Measurements from ENCODE around the gene EPHA8.

The EPHA8 gene

DNA sequence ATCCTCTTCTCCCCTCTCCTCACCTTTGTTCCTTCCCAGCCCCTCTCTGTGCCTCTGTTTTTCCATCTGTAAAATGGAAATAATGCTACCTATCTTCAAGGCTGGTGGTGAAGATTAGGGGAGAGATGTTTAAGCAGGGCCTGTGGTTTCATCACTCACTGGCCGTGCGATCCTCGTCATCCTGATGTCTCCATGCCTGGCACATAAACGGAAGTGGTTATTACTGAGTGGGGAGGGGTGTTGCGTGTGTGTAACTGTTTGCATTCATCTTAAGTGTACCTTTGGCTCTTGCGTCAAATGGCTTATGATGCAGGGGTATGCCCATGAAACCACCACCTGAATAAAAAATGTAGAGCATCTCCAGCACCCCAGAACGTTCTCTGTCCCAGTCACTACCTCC is 56.0 kb downstream of the EPHA8 start:
- no peak for DNase-seq (ENCODE audit: low read depth)

DNA sequence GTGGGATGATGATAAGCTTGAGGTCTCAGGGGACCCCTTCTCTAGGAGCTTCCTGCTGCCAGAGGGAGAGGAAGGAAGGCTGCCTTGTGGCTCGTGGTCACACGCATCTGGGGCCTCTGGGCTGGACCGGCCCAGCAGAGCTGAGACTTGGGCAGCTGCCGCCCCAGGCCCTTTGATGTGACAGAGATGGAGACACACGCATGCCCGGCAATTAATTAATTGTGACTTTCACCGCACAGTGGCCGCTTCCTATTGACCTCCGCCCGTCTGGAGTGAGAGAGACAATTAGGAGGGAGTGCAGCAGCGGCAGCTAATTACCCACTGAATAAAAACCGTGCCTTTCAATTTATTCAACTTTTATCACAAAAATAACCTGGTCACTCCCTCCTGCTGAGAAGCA is 56.5 kb downstream of the EPHA8 start:
- DNase-seq (ENCODE audit: low read depth) = no peak

DNA sequence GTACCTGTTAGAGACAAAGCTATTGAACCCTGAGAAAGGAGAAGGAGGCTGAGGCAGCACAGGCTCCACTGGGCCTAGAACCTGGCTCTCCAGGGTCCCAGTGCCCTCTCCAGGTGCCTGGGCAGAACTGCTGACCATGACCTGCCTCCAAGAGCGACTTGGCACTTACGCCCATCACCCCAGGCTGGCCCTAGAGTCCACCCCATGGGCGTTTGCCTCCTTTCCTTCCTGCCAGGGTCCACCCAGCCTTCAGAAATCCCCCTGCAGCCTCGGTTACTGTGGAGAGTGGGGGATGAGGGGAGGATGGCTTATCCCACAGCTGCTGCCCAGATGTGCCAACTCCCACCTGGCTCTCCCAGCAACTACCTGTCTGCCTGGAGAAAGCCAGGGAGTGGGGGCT is 58.5 kb downstream of the EPHA8 start:
- no peak for DNase-seq (ENCODE audit: low read depth)

DNA sequence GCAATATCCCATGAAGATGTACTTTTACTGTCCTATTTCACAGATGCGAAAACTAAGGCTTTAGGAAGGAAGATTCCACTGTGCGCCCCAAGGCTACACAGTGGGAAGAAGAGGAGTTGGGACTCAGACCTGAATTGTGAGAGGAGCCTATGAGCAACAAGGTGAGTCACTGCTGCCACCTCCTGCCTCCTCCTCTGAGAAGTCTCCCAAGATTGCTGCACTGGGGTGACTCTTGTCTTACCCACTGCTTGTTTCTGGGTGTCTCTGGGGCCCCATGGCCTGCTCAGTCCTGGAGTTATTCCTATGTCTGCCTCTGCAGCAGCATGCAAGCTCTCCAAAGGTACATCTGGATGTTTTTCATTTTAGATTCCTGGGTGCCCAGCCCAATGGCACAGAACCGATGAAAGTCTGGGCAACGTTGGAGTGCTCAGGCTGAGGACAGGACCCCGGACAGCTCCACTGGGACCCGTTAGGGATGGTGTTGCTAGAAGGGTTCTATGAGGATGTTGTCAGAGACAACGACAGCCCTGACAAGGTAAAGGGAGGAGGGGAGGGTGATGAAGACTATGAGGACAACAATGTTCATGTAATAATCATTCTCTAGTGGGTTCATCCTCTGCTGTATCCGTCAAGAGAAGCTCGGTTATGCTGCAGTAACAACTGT is 62.1 kb downstream of the EPHA8 start:
- DNase-seq (ENCODE audit: low read depth) = no peak

DNA sequence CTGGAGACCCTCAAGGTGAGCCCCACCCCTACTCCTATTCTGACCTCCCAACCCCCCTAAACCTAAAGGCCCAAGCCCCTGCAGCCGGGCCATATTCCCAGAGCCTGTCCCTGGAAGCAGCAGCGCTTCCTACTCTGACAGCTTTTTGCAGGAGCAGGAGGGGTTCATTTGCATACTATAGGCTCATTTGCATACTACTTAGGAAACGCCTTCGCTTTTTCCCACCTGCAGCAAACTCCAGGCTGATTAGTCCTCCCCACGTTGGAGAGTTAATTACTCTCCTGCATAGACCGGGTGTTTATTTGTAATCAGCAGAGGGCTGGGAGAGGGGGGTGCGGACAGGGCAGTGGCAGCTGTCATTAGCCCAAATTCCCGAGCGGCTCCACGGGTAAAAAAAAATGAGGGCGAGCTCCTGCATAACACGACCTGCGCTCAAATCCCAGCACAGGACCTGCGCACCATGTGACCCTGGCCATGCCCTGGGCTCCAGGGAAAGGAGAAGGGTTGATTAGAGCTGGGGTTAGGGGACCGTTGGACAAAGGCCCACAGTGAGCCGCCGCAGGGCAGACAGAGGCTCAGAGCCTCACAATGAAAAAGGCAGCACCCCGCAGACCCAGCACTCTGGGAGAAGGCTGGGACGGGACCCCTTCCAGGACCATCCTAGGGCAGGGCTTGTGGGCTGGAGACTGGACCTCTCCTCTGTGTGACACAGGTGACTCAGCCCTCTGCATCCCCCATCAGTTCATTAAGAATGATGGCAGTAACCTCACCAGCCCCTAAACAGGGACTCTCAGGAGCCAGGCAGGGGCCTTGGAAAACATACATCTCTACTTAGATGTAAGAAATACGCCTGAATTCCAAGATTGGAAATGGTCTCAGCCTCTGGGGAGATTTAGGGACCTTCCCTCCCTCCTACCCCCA is 63.2 kb downstream of the EPHA8 start:
- DNase-seq (ENCODE audit: low read depth) = no peak

DNA sequence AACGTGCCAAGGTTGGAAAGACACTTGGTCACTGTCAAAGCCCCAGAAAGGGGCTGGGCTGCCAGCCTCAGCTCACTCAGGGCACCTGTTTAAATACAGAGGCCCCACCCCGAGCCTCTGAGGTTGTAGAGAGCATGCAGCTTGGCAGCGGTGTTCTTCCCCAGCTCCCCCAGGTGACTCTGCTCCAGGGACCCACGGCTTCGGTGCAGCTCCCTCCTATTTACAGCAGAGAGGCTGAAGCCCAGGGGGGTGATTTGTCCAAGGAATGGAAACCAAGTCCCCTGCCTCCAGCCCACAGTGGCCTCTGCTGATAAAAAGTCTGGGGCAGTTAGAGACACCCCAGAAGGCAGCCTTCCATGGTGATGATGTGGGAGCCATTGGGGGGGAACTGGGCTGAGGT is 64.0 kb downstream of the EPHA8 start:
- no peak for DNase-seq (ENCODE audit: low read depth)

DNA sequence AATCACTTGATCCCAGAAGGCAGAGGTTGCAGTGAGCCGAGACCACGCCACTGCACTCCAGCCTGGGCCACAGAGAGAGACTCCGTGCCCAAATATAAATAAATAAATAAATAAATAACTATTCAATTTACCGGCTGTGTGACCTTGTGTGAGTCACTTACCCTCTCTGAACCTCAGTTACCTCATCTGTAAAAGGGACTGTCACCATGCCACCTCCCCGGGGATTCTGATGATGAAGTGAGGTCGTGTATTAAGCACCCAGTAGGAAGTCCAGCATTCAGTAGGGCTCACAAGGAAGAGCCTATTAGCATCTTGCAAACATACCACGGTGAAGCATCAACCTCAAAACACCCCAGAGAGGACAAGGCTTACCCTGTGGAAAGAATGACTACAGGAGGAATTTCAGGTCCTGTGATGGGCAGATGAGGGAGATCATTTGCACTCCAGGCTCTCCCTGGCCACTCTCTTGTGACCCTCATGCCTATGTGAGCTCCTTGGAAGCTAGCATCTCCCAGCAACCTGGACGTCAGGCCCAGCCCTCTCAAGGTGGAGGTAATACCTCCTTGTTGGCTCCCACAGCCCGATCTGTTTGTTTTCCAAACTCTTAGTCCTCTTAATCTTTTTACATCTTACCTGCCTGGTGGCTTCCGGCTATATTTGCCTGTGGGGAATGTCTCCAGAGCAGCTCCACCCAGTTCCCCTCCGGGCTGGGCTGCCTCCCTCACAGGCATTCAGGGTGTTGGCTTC is 65.6 kb downstream of the EPHA8 start:
- DNase-seq (ENCODE audit: low read depth) = no peak

DNA sequence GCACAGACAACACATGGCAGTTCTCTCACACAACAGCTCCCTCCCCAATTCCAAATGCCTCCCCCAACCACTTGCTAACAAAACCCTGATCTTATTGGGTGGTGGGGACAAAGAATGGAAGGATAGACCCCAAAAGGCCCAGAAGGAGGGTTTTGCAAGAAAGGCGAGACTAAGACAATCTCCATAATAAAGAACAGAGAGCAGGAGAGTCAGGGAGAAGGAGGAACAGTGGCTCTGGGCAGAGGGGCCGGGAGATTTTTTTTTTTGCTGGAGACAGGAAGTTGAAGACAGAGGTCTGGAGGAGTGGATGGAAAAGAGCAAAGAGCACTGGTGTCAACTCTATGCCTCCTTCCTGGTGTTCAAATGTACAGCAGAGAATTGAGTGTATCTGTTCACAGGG is 66.6 kb downstream of the EPHA8 start:
- DNase-seq (ENCODE audit: low read depth) = no peak

DNA sequence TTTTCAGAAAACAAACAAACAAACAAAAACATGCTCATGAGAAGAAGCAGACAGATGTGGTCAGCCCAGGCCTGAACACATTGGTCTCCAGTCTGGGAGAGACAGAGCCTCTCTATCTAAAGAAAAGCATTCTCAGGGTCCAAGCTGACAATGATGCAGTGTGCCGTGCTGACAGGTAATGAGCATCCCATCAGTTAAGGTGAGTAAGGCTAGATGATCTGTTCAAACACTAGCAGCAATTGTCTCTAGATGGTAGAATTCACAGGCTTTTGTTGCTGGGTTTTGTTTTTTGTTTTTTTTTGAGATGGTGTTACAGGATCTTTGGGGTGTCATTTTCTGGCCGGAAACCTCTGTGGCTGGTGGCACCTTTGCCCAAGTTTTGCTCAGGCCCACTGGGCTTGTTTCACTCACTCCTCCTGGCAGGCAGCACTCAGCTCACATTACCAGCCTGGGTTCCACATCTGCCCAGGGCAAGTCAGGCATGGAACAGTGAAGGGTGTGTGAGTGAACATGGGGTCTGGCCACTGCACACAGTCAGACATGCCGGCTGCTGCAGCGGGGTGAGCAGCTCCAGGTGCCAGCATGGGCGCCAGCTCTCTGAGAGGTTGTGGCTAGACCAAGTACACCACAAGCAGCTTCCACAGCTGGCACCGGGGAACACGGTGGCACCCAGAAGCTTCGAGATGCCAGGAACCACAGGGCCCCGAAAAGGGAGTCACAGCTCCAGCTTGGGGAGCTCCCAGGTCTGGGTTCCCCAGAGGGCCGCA is 70.6 kb downstream of the EPHA8 start:
- no peak for DNase-seq (ENCODE audit: low read depth)

DNA sequence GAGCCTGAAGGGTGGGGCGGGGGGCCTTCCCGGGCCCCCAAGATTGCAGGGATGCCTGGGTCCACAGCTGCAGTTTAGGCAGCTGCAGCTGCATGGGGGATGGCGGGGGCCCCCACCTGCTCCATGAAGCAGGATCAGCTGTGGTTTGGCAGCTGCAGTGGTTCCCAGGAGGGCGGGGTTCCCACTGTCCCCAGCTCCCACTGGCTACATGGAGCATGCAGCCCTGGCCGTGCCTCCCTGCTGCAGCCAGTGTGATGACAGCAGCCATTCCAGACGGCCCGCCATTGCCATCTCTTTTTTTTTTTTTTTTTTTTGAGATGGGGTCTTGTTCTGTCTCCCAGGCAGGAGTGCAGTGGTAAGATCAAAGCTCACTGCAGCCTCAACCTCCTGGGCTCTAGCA is 72.1 kb downstream of the EPHA8 start:
- no peak for DNase-seq (ENCODE audit: low read depth)

DNA sequence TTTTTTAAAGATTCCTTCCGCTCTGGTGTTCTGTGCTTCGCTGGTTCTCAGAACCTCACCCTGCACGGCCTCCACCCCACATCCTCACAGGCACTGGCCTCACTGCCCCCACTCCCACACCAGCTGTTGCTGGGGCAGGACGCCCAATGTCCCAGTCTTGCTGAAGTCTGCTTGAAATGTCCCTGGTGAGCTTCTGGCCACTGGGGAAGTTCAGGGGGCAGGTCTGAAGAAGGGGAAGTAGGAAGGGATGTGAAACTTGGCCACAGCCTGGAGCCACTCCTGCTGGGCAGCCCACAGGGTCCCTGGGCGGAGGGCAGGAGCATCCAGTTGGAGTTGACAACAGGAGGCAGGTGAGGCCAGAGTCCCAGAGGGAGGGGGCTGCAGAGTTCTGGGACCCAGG is 73.1 kb downstream of the EPHA8 start, which contains the start of gene C1QA:
Gene C1QA (plus strand): TSS at position 276 of the 400 bp plus-strand sequence. CDS start 989 bp downstream, outside the sequence.
- DNase-seq (ENCODE audit: low read depth) = no peak

DNA sequence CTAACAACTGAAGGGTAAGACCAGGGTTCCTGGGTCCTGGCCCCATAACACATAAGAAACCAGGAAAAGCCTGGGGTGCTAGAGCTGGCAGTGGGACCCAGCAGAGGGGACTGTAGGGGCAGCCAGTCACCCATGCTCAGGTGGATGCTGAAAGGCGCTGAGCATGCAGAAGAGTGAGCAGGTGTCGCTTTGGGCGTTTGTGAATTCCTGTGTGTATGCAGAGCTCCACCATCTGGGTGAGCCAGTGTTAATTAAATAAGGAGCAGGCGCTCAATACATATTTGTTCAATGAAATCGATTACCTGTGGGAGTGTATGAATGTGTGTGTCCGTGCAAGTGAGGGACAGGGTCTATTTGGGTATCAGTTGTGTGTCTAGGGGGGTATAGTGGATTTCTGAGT is 73.6 kb downstream of the EPHA8 start:
- no peak for DNase-seq (ENCODE audit: low read depth)

DNA sequence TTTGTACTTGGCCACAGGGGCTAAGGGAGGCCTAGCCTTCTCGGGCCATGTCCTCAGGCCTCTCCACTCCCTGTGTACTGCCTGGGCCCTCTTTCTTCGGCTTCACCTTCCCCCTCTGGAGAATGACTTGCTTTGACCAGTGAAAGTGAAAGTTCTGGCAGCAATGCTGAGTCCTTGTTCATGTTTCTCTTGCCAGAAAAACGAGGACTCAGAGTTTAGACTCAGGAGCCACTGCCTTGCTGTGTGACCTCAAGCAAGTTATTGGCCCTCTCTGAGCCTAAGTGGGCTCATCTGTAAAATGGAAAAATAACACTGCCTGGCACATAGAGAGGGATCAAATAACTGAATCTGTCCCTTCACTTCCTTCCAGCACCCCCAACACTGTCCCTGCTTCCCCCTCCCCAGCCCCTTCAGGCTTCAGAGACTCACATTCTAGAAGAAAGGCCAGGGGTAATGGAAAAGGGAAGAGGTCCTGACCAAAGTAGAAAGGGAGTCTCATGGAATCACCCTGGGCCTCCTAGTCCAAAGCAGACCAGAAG is 74.7 kb downstream of the EPHA8 start:
- DNase-seq (ENCODE audit: low read depth) = no peak

DNA sequence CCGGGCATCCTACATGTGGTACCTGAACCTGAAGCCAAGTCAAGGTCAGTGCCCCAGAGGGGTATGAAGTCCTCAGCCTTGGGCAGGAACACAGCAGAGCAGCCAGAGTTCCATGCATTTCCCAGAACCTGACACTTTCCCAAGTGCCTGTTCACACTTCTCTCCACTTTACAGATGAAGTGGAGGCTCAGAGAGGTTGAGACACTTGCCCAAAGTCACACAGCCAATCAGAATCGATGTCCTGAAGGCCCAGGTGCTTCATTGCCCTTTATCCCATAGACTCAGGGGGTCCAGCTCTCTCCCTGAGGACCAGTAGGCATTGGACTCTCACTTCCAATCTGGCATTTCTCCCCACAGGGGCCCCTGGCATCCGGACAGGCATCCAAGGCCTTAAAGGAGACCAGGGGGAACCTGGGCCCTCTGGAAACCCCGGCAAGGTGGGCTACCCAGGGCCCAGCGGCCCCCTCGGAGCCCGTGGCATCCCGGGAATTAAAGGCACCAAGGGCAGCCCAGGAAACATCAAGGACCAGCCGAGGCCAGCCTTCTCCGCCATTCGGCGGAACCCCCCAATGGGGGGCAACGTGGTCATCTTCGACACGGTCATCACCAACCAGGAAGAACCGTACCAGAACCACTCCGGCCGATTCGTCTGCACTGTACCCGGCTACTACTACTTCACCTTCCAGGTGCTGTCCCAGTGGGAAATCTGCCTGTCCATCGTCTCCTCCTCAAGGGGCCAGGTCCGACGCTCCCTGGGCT is 75.4 kb downstream of the EPHA8 start:
- no peak for DNase-seq (ENCODE audit: low read depth)

DNA sequence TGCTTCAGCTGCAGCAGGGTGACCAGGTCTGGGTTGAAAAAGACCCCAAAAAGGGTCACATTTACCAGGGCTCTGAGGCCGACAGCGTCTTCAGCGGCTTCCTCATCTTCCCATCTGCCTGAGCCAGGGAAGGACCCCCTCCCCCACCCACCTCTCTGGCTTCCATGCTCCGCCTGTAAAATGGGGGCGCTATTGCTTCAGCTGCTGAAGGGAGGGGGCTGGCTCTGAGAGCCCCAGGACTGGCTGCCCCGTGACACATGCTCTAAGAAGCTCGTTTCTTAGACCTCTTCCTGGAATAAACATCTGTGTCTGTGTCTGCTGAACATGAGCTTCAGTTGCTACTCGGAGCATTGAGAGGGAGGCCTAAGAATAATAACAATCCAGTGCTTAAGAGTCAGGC is 76.0 kb downstream of the EPHA8 start:
- no peak for DNase-seq (ENCODE audit: low read depth)

DNA sequence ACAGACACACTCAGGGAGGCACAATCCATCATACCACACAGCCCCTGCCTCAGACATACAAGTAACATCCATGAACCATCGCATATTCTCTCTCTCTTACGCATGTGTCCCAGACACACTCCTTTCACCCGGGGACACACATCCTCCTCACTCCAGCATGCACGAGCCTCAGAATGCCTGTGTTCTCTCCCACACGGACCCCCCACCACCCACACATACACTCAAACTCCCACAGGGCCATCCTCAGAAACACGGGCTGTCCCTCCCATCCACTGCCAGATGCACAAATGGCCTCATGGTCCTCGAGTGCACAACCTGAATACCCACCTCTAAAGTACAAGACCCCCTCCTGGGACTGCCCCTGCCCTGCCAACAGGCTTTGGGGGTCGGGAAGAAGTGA is 78.0 kb downstream of the EPHA8 start:
- DNase-seq (ENCODE audit: low read depth) = no peak

DNA sequence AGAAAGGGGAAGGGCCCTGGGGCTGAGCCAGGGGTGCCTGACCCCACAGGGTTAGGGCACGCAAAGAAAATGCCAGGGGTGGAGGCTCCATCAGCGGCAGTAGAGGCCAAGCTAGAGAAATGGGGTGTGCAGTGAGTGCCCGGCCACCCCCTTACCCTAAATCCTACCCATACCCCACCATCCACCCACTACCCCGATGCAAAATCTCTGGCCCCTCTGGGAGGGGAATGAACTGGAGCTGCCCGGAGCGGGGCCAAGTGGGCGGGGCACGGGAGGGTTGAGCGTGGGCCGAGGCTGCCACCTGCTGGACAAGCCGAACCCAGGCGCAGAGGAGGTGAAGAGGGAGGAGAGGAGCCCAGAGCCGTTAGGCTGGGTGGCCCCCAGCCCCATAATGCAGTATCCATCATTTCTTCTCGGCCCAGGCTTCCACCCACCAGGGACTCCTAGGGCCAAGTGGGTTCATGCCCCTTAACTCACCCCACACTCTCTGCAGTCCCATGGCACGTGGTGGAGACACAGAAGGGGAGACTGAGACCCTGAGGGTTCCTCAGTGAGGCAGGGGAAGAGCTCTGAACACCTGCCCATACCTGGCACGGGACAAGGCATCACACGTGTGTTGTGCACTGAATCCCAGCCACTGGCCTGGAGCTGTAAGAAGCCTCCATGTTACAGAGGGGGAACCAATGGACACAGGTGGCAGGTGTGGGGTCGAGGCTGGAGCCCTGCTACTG is 78.8 kb downstream of the EPHA8 start:
- peak; percentile 69 for DNase-seq (ENCODE audit: low read depth)

DNA sequence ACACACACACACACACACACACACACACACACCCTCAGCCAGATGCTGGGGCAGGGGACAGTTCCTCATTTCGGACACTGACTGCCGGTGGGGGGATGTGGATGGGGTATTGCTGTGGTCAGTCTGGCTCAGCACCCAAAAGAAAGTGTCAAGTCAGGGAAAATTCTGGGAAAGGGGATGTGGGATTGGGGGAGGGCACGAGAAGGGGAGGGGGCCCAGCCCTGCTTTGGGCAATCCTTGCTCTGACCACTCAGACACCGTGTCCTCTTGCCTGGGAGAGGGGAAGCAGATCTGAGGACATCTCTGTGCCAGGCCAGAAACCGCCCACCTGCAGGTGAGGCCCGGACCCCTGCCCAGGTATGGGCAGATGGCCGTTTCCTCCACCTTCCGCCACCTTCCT is 80.1 kb downstream of the EPHA8 start, which contains the start of gene C1QC:
Gene C1QC (plus strand): TSS at position 253 of the 400 bp plus-strand sequence. CDS start 391 bp downstream, outside the sequence.
- DNase-seq (ENCODE audit: low read depth) = no peak

DNA sequence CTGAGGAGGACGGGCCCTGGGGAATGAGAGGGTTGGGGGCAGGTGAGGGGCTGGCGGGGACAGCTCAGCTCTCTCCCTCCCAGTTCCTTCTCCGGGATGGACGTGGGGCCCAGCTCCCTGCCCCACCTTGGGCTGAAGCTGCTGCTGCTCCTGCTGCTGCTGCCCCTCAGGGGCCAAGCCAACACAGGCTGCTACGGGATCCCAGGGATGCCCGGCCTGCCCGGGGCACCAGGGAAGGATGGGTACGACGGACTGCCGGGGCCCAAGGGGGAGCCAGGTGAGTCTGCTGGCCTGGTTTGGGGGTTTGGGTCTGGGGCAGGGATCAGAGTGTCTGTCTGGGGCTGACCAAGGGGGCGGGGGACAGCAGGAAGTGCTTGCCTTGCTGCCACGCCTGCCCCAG is 80.6 kb downstream of the EPHA8 start:
- no peak for DNase-seq (ENCODE audit: low read depth)

DNA sequence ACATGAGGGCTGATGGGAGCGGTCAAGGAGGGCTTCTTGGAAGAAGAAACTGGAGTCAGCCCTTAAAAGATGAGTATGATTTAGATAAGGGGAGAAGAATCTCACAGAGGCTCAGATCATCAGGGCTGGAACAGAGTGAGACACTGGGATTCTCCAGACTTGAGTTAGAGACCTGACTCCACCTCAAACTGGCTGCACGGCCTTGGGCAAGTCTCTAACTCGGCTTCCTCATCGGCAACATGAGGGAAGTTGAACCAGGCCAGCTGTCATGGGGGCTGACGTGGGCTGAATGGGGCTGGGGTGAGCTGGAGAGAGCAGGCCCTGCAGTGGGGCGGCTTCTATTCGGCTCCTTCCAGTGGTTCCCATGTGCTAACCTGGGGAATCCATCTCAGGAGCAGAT is 82.6 kb downstream of the EPHA8 start:
- no peak for DNase-seq (ENCODE audit: low read depth)
